HFF-Myc (cell line): ENCODE data around the gene STMP1.
"Not testable (repeated sequence)": the region's sequence is repeated elsewhere in the genome, so short reads cannot be mapped to it uniquely, and the experiment has no call there.

Experiments used
- DNase-seq: peaks from one replicate; pipeline ENCODE4 v3.0.0-alpha.2; 2011; ENCODE audit warnings: low read depth; ENCODE audit errors: extremely low read depth
- H3K4me3 ChIP-seq: replicated peaks from 2 replicates; pipeline ENCODE4 v1.5.1; 2011; ENCODE audit warnings: low read depth, mild to moderate bottlenecking, control low read depth, low read length
- CTCF ChIP-seq: IDR thresholded peaks from 2 replicates; pipeline ENCODE4 v1.5.1; 2012; ENCODE audit warnings: mild to moderate bottlenecking, low read depth, low read length, control low read depth; ENCODE audit errors: missing control alignments

The STMP1 gene

GRCh38 chr7:135634191-135634878 lies 28.0 kb upstream of the STMP1 start:
- no peak overlapping the region for H3K4me3 ChIP-seq
- no peak for DNase-seq
- TF ChIP-seq CTCF, result no peak

- not testable (repeated sequence) for DNase-seq, H3K4me3 ChIP-seq
These were observed 22.6 kb upstream of the STMP1 start for GRCh38 chr7:135639690-135640089.

DNA sequence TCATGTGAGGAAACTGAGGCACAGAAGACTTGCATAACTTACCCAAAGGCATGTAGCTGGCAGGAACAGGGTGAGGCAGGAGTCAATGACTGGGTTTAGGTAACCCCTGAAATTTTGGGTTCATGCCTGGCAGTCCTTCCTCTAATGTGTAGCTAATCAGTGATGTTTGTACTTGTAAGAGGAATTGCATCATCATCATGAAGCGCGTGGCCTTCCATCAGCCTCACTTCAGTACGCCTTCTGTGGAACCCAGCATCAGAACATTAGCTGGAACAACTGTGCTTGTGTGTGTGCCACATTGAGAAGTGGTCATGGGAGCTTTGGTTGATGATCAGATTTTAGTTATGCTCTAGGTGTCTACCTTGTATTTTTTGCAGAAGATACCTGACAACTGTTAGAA lies 18.2 kb upstream of the STMP1 start:
- H3K4me3 ChIP-seq, result no peak overlapping the region
- no peak for TF ChIP-seq CTCF
- DNase-seq, result no peak

DNA sequence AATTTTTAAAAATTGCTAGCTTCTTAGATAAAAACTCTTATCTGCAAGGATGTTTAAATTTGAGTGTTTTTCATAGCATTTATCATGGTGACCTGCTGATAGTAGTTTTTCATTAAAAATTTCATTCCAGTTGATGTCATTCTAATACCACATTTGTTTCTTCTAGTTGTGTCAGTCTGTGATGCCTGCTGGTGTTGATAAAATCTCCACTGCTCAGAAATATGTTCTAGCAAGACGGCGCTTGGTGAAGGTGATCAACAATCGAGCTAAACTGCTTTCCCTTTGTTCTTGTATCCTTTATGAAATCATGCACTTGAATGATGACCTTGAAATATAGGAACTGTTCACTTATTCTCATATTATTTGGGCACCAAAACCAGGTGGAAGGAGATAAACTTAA lies 17.6 kb upstream of the STMP1 start:
- no peak for DNase-seq
- no peak overlapping the region for H3K4me3 ChIP-seq
- no peak for TF ChIP-seq CTCF

DNA sequence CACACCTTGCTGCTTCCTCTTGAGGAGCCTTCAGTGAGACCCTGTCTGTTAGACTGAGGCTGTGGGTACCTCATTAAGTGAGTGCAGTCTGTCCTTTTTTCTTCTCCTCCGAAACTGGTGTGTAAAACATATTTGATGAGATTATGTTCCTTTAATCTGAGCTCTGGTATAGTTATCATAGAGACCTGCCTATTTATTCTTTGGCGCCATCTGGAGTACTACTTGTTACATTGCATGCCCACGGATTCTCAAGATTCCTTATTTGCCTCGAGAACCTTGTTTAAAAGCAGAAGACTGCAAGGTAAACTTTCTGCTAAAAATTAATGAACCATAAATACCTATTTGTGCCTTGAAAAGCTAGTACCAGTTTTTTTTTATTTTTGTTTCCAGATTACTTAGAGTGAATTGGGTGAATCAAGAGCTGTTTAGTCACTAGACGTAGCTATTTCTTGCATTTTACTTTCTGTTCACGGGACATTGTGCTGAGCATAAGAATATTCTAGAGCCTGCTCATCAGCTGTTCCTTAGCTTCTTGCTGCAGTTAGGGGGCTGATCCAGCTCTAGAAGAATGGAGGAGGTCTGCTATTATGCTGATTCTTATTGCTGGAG lies 16.9 kb upstream of the STMP1 start:
- no peak for DNase-seq
- peak; percentile 44 for TF ChIP-seq CTCF
- H3K4me3 ChIP-seq, result no peak overlapping the region

DNA sequence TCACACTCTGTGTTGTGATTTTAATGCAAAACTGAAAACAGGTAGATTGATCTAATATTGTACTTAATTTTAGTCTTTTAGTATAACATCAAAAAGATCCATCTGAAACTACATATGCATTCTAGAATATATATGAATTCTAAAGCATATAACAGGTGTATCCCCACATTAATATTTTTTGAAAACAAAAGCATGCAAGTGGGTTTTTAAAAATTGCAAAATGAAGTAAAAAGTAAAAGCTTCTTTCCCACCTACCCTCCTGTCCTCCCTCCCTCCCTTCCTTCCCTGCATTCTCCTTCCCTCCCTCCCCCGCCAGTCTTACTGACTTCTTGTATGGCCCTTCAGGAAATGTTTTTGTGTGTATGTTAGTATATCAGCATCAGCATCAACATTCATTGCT lies 14.6 kb upstream of the STMP1 start:
- H3K4me3 ChIP-seq, result no peak overlapping the region
- TF ChIP-seq CTCF, result no peak
- no peak for DNase-seq

GRCh38 chr7:135648235-135648634 lies 14.1 kb upstream of the STMP1 start:
- no peak for TF ChIP-seq CTCF
- no peak for DNase-seq
- no peak overlapping the region for H3K4me3 ChIP-seq
